GM23338 (cell line): ENCODE measurements around the gene LGALS3. TPM values are rescaled to one million over a fixed set of nuclear protein-coding genes. Genes with fewer than 3 reads are reported as not detected.

Experiments
- ATAC-seq: fragments of 200-7000 bp; cut with Tn5 transposase; 3 replicates; pipeline ENCODE4 v1.9.1; 2020
- DNase-seq: peaks from one replicate; pipeline ENCODE4 v3.0.0-alpha.2; 2015; ENCODE audit warnings: low spot score
- H2AFZ ChIP-seq: fragments of 200-600 bp; sonication (generic); 2 replicates; pipeline ENCODE4 v1.8.0; 2016; ENCODE audit warnings: antibody characterized with exemption, mild to moderate bottlenecking, moderate library complexity
- H3F3A ChIP-seq: fragments of 200-600 bp; sonication (generic); replicated peaks from 2 replicates; pipeline ENCODE4 v1.8.0; 2017; ENCODE audit warnings: antibody characterized with exemption, mixed run types, low read depth
- H3K27ac ChIP-seq: fragments of 200-600 bp; sonication (generic); 2 replicates; pipeline ENCODE4 v1.6.1; 2016; ENCODE audit warnings: low read depth
- H3K27me3 ChIP-seq: fragments of 200-600 bp; sonication (generic); 2 replicates; pipeline ENCODE4 v1.8.0; 2016; ENCODE audit warnings: mild to moderate bottlenecking, mixed run types, moderate library complexity; ENCODE audit not compliant: insufficient read depth
- H3K36me3 ChIP-seq: fragments of 200-600 bp; sonication (generic); 2 replicates; pipeline ENCODE4 v1.8.0; 2016; ENCODE audit warnings: mild to moderate bottlenecking; ENCODE audit not compliant: insufficient read depth
- H3K4me1 ChIP-seq: fragments of 200-600 bp; sonication (generic); 2 replicates; pipeline ENCODE4 v1.8.0; 2016; ENCODE audit warnings: mild to moderate bottlenecking, moderate library complexity; ENCODE audit not compliant: insufficient read depth
- H3K4me2 ChIP-seq: fragments of 200-600 bp; sonication (generic); 2 replicates; pipeline ENCODE4 v1.7.1; 2017; ENCODE audit warnings: mixed run types
- H3K4me3 ChIP-seq: fragments of 200-600 bp; sonication (generic); 2 replicates; pipeline ENCODE4 v1.6.1; 2016; ENCODE audit warnings: mixed run types
- H3K79me2 ChIP-seq: fragments of 200-600 bp; sonication (generic); replicated peaks from 2 replicates; pipeline ENCODE4 v1.8.0; 2017; ENCODE audit warnings: mild to moderate bottlenecking; ENCODE audit not compliant: insufficient read depth
- H3K9me2 ChIP-seq: fragments of 200-600 bp; sonication (generic); 2 replicates; pipeline ENCODE4 v1.8.0; 2017; ENCODE audit not compliant: insufficient read depth
- H4K20me1 ChIP-seq: fragments of 200-600 bp; sonication (generic); replicated peaks from 2 replicates; pipeline ENCODE4 v1.8.0; 2017; ENCODE audit warnings: mild to moderate bottlenecking; ENCODE audit not compliant: insufficient read depth
- H3K27ac Mint-ChIP-seq: 2 replicates; pipeline ENCODE4 v1.8.0; 2020; ENCODE audit warnings: inconsistent platforms, mild to moderate bottlenecking, moderate library complexity, mixed read lengths
- H3K27me3 Mint-ChIP-seq: 3 replicates; pipeline ENCODE4 v1.8.0; 2022; ENCODE audit warnings: low read depth, mild to moderate bottlenecking, moderate library complexity, mixed read lengths, inconsistent platforms; ENCODE audit not compliant: insufficient read depth, poor library complexity
- H3K36me3 Mint-ChIP-seq: 3 replicates; pipeline ENCODE4 v1.8.0; 2021; ENCODE audit warnings: low read depth, mild to moderate bottlenecking, inconsistent platforms, moderate library complexity, mixed read lengths
- H3K4me1 Mint-ChIP-seq: 3 replicates; pipeline ENCODE4 v1.8.0; 2020; ENCODE audit warnings: mild to moderate bottlenecking, inconsistent platforms, mixed read lengths
- H3K4me3 Mint-ChIP-seq: 3 replicates; pipeline ENCODE4 v1.8.0; 2021; ENCODE audit warnings: moderate library complexity, mild to moderate bottlenecking, inconsistent platforms, mixed read lengths
- H3K9me3 Mint-ChIP-seq: 3 replicates; pipeline ENCODE4 v1.8.0; 2020; ENCODE audit warnings: moderate library complexity, mild to moderate bottlenecking, inconsistent platforms, mixed read lengths
- CREB1 ChIP-seq: fragments of 250-450 bp; sonication (Bioruptor Pico); IDR thresholded peaks from 2 replicates; pipeline ENCODE4 v1.5.0; 2020; ENCODE audit warnings: low read depth, mild to moderate bottlenecking, moderate library complexity
- CTCF ChIP-seq, 2 experiments: fragments of 200-600 bp in 1 of 2; sonication (generic) in 1 of 2; conservative IDR thresholded peaks; 2 replicates each; pipeline versions ENCODE4 v1.5.1 to v1.6.1; 2016 to 2017; ENCODE audit warnings: antibody characterized with exemption in 2 of 2, low read depth in 2 of 2, mild to moderate bottlenecking in 2 of 2, moderate library complexity in 1 of 2
- ETS1 ChIP-seq: IDR thresholded peaks from 2 replicates; pipeline ENCODE4 v1.6.1; 2016; ENCODE audit warnings: antibody characterized with exemption
- EZH2 ChIP-seq: fragments of 200-600 bp; sonication (generic); IDR thresholded peaks from one replicate; pipeline ENCODE4 v1.8.0; 2017; ENCODE audit warnings: antibody characterized with exemption, mild to moderate bottlenecking, low read depth; ENCODE audit not compliant: unreplicated experiment
- EZH2phosphoT487 ChIP-seq: fragments of 200-600 bp; sonication (generic); IDR thresholded peaks from one replicate; pipeline ENCODE4 v1.8.1; 2018; ENCODE audit warnings: antibody characterized with exemption; ENCODE audit not compliant: unreplicated experiment
- JUNB ChIP-seq: IDR thresholded peaks from one replicate; pipeline ENCODE4 v1.6.1; 2016; ENCODE audit warnings: antibody characterized with exemption; ENCODE audit not compliant: unreplicated experiment
- NANOG ChIP-seq: IDR thresholded peaks from 2 replicates; pipeline ENCODE4 v1.6.1; 2016; ENCODE audit warnings: antibody characterized with exemption, borderline replicate concordance
- POLR2AphosphoS5 ChIP-seq: IDR thresholded peaks from 2 replicates; pipeline ENCODE4 v1.6.1; 2016; ENCODE audit warnings: antibody characterized with exemption, low read depth
- REST ChIP-seq: IDR thresholded peaks from one replicate; pipeline ENCODE4 v1.6.1; 2018; ENCODE audit warnings: antibody characterized with exemption; ENCODE audit not compliant: unreplicated experiment
- STAT1 ChIP-seq: IDR thresholded peaks from one replicate; pipeline ENCODE4 v1.6.1; 2016; ENCODE audit warnings: antibody characterized with exemption; ENCODE audit not compliant: unreplicated experiment
- ZNF114 ChIP-seq: fragments of 250-450 bp; sonication (Bioruptor Pico); IDR thresholded peaks from 2 replicates; pipeline ENCODE4 v1.5.0; 2020; ENCODE audit warnings: mild to moderate bottlenecking, moderate library complexity
- ZNF331 ChIP-seq: fragments of 250-450 bp; sonication (Bioruptor Pico); IDR thresholded peaks from 2 replicates; pipeline ENCODE4 v1.5.0; 2020; ENCODE audit warnings: low read depth, mild to moderate bottlenecking, moderate library complexity
- polyA plus RNA-seq: library from polyadenylated mRNA; unstranded; fragments of >200 nt; fragmentation: Nextera tagmentation; extraction: Ambion mirVana; gene quantifications from 2 replicates; pipeline ENCODE4 v1.2.1, GENCODE V29; 2016
- total RNA-seq: library from RNA; depleted of rRNA; stranded (reverse); fragments of >200 nt; shearing (Covaris generic); gene quantifications from 2 replicates; pipeline ENCODE4 v1.2.3, GENCODE V29; 2014
- TF ChIP-seq, protein P1 (sequence below): fragments of 250-450 bp; sonication (Bioruptor Pico); IDR thresholded peaks from 2 replicates; pipeline ENCODE4 v1.5.0; 2020; ENCODE audit warnings: mild to moderate bottlenecking, moderate library complexity

The LGALS3 gene
- total and polyA plus RNA-seq, 2 experiments from 2014 or later = 7.2 to 10.9 TPM

DNA sequence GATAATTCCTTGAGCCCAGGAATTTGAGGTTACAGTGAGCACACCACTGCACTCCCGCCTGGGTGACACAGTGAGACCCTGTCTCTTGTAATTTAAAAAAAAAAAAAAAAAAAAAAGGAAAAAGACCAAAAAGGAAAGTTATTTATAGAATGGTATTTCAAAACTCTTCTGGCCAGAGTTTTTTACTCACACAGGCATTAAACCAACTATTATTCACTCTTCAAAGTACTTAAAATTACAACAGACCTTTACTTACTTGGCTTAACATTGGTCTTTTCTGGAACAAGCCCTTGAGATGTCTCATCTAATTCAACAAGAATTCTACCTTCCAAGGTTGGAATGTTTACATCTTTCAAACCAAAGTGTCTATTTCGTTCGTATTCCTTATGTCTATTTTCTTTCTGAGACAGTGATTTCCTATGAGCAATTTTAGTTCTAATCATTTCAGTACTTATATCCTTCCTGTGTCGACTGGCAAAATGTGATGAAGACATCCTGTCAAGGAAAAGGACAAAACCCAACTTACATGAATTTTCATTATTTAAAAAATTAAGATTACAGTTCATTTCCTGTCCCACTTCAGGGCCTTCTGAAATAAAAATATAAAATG lies 59.7 kb downstream of the LGALS3 start:
- no peak for TF ChIP-seq POLR2AphosphoS5
- no peak for TF ChIP-seq EZH2phosphoT487
- TF ChIP-seq STAT1 = no peak
- TF ChIP-seq JUNB = no peak
- no peak for TF ChIP-seq NANOG
- no peak for TF ChIP-seq ZNF331 (CRISPR knock-in tag)
- no peak for TF ChIP-seq REST
- no peak for TF ChIP-seq ETS1
- TF ChIP-seq, protein P1, sequence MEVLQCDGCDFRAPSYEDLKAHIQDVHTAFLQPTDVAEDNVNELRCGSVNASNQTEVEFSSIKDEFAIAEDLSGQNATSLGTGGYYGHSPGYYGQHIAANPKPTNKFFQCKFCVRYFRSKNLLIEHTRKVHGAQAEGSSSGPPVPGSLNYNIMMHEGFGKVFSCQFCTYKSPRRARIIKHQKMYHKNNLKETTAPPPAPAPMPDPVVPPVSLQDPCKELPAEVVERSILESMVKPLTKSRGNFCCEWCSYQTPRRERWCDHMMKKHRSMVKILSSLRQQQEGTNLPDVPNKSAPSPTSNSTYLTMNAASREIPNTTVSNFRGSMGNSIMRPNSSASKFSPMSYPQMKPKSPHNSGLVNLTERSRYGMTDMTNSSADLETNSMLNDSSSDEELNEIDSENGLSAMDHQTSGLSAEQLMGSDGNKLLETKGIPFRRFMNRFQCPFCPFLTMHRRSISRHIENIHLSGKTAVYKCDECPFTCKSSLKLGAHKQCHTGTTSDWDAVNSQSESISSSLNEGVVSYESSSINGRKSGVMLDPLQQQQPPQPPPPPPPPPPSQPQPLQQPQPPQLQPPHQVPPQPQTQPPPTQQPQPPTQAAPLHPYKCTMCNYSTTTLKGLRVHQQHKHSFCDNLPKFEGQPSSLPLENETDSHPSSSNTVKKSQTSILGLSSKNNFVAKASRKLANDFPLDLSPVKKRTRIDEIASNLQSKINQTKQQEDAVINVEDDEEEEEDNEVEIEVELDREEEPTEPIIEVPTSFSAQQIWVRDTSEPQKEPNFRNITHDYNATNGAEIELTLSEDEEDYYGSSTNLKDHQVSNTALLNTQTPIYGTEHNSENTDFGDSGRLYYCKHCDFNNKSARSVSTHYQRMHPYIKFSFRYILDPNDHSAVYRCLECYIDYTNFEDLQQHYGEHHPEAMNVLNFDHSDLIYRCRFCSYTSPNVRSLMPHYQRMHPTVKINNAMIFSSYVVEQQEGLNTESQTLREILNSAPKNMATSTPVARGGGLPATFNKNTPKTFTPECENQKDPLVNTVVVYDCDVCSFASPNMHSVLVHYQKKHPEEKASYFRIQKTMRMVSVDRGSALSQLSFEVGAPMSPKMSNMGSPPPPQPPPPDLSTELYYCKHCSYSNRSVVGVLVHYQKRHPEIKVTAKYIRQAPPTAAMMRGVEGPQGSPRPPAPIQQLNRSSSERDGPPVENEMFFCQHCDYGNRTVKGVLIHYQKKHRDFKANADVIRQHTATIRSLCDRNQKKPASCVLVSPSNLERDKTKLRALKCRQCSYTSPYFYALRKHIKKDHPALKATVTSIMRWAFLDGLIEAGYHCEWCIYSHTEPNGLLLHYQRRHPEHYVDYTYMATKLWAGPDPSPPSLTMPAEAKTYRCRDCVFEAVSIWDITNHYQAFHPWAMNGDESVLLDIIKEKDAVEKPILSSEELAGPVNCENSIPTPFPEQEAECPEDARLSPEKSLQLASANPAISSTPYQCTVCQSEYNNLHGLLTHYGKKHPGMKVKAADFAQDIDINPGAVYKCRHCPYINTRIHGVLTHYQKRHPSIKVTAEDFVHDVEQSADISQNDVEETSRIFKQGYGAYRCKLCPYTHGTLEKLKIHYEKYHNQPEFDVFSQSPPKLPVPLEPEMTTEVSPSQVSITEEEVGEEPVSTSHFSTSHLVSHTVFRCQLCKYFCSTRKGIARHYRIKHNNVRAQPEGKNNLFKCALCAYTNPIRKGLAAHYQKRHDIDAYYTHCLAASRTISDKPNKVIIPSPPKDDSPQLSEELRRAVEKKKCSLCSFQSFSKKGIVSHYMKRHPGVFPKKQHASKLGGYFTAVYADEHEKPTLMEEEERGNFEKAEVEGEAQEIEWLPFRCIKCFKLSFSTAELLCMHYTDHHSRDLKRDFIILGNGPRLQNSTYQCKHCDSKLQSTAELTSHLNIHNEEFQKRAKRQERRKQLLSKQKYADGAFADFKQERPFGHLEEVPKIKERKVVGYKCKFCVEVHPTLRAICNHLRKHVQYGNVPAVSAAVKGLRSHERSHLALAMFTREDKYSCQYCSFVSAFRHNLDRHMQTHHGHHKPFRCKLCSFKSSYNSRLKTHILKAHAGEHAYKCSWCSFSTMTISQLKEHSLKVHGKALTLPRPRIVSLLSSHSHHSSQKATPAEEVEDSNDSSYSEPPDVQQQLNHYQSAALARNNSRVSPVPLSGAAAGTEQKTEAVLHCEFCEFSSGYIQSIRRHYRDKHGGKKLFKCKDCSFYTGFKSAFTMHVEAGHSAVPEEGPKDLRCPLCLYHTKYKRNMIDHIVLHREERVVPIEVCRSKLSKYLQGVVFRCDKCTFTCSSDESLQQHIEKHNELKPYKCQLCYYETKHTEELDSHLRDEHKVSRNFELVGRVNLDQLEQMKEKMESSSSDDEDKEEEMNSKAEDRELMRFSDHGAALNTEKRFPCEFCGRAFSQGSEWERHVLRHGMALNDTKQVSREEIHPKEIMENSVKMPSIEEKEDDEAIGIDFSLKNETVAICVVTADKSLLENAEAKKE (CRISPR knock-in tag) = no peak
- no peak for TF ChIP-seq EZH2
- TF ChIP-seq CREB1 (CRISPR knock-in tag) = no peak
- TF ChIP-seq CTCF (conservative IDR thresholded peaks at IDR 0.05; ENCODE audit: low read depth in 2 of 2) = no peak
- TF ChIP-seq ZNF114 = no peak
- peak overlapping the region; percentile 81 for H3K4me3 ChIP-seq
- no peak overlapping the region for H3K27ac ChIP-seq
- ATAC-seq (no peak), DNase-seq (no peak)
- peaks cover 9% of the 10 kb centered on the region; the same call in 1 of the 2 replicates for H3K36me3 ChIP-seq
- H4K20me1 ChIP-seq = peaks cover 15% of the 10 kb centered on the region; the same call in 1 of the 2 replicates
- H3K79me2 ChIP-seq = peaks cover 73% of the 10 kb centered on the region
- H3F3A ChIP-seq = no peaks in the 10 kb centered on the region
- H3K4me1 ChIP-seq = peaks cover 17% of the 10 kb centered on the region; the same call in 1 of the 2 replicates
- Mint-ChIP-seq H3K4me3 (peak overlapping the region; percentile 98; the same call in 2 of the 3 replicates), H3K4me1 (peaks cover 16% of the 10 kb centered on the region; the same call in 2 of the 3 replicates), H3K36me3 (peaks cover 38% of the 10 kb centered on the region), H3K27me3 (peaks cover 6% of the 10 kb centered on the region), H3K27ac (no peak overlapping the region), H3K9me3 (peaks cover 2% of the 10 kb centered on the region; the same call in 1 of the 3 replicates)
- no peak overlapping the region for H2AFZ ChIP-seq
- no peaks in the 10 kb centered on the region for H3K9me2 ChIP-seq
- no peaks in the 10 kb centered on the region for H3K27me3 ChIP-seq
- peak overlapping the region; percentile 88 for H3K4me2 ChIP-seq
